Effector CD4-positive, alpha-beta T cell (primary cell): ENCODE measurements around the gene RHBDF1.
A peak's percentile ranks its signal among the peaks of the same experiment; 100 is the strongest.
"Not testable (repeated sequence)": the region's sequence is repeated elsewhere in the genome, so short reads cannot be mapped to it uniquely, and the experiment has no call there.

Source experiments
- DNase-seq: peaks from one replicate; pipeline ENCODE4 v3.0.0-alpha.2; 2020

The RHBDF1 gene

GRCh38 chr16:58491-59439 is 13.7 kb downstream of the RHBDF1 start:
- no peak for DNase-seq

GRCh38 chr16:57711-58110 is 14.7 kb downstream of the RHBDF1 start:
- DNase-seq, result no peak

DNA sequence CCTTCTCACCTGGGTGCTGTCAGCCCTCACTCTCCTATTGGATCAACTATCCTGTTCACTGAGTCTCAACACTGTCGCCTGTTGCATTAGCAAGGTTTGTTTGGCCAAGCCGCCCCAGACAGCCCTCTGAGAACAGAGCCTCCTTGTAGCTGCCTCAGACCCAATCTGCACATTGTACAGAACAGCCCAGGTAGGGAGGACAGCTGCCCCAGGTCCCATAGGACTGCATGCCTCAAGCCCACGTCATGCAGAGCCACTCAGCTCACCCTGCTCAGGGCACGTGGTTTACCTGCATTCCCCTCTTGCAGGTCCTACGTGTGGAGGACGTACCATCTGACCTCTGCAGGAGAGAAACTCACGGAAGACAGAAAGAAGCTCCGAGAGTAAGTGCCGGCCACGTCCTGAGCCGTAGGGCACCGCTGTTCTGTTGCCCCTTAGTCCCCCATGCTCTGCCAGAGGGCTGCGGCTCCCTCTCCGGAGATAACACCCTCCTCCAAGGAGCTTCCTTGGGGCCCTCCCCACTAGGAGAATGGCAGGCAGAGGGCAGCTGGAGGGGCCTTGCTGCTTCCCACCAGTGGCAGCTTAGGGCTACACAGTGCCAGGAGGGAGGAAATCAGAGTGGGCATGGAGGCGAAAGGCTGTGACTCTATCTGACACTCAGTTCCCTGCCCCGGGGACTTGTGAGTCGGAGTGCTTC is 16.1 kb downstream of the RHBDF1 start:
- no peak for DNase-seq

DNA sequence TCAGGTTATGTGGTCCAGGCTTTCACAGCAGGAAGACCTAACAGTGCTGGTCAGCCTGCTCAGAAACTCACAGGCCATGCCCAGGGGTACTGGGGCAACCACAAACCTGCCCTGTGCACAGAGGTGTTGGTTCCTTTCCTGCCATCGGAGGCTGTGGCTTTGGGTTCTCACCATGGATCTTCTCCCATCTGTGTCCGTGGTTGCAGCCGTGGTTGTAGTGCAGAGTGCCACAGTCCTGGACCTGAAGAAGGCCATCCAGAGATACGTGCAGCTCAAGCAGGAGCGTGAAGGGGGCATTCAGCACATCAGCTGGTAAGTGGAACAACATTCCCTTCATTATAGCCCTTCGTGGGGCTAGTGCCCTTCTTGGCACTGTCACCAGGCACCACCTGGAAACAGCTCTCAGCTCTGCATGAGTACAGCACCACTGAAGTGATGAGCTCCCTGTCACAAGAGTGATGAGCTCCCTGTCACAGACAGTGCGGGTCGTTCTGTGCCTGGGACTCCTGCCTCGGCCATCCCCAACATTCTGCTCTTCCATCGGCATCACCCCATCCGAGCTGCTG is 16.8 kb downstream of the RHBDF1 start:
- no peak for DNase-seq

DNA sequence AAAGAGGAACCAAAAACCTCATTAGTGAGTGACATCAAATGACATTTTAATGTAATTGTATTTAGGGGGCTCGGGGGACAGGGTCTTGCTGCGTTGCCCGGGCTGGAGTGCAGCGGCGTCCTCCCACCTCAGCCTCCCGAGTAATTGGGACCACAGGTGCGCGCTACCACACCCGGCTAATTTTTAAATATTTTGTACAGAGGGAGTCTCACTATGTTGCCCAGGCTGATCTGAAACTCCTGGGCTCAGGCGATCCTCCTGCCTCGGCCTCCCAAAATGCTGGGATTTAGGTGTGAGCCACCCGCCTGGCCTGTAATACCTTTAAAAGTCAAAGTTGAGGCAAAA is 18.2 kb downstream of the RHBDF1 start:
- no peak for DNase-seq

- peak; percentile 98 for DNase-seq
These were observed 18.8 kb downstream of the RHBDF1 start, which contains the start of the genes POLR3K and SNRNP25 for GRCh38 chr16:53346-54236. Gene POLR3K, minus strand, starts transcription at chr16:53608. Its CDS starts 22 bp downstream, at chr16:53586. Gene SNRNP25, plus strand, starts transcription at chr16:53828. Its CDS starts 189 bp downstream, at chr16:54017.

DNA sequence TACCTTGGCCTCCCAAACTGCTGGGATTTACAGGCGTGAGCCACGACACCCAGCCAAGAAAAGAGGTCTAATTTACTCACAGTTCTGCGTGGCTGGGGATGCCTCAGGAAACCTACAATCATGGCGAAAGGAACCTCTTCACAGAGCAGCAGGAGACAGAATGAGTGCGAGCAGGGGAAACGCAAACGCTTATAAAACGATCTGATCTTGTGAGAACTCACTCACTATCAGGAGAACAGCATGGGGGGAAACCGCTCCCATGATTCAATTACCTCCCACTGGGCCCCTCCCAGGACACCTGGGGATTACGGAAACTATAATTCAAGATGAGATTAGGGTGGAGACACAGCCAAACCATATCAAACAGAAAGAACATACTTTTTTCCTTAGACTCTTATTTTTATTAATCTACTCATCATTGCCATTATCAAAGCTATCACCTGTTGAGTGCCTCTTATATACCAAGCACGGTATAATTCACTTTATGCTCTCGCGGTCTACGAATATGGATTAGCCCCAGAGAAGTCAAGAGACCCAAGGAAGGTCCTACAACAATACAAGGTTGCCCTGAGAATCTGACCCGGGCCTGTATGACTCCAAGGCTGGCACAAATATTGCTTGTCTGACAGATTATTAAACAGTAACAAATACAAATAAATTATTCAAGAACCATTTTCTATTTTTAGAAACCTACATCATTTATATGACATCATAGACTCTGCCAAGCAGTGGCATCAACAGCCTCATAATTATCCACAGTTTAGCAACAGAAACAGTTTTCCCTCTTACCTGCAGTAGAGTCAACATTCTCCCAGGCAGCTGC is 21.5 kb downstream of the RHBDF1 start:
- no peak for DNase-seq

DNA sequence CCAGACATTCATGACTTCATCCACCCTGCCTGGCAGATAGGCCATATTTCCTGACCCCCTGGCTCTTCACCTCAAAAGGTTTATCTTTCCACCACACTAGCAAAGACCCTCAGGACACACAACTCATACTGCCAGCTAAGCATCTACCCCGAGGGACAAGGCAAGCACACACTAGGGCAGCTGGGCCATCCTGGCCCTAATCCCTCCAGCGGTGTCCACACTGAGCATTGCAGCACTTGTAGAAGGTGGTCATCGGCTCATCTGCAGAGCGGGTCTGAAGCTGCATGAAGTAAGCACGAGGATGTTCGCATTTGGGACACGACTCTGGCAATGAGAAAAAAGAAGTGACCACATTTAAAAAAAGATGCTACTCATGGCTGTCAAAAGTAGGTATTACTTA is 25.2 kb downstream of the RHBDF1 start:
- DNase-seq, result no peak

DNA sequence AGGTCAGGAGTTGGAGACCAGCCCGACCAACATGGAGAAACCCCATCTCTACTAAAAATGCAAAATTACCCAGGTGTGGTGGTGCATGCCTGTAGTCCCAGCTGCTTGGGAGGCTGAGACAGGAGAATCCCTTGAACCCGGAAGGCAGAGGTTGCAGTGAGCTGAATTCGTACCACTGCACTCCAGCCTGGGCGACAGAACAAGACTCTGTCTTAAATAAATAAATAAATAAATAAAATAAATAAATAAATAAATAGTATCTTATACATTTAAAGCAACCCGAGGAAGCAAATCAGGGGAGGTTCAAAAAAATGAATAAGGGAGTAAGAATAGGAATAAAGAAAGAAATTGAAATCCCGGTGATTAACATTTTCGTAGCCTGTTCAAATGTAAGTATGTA is 25.9 kb downstream of the RHBDF1 start:
- not testable (repeated sequence) for DNase-seq

- no peak for DNase-seq
These were observed 27.0 kb downstream of the RHBDF1 start for GRCh38 chr16:45454-45853.

- no peak for DNase-seq
These were observed 27.8 kb downstream of the RHBDF1 start for GRCh38 chr16:44655-45054.

DNA sequence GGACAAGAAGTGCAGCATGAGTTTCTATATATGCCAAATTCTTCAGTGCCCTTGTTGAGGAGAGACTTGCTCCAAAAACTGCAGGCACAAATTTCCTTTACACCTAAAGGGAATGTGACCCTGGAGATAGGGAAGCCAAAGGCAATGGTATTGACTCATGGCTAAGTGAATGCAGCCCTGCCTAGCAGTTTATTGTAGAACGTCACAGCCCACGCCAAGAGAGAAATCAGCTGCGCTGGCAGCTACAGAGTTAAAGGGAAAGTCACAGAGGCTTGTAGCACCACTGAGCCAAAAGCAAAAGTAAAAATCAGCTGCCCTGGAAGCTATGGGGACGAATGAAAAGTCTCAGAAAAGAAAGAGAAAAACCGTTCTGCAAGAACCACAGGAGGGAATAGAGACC is 29.1 kb downstream of the RHBDF1 start:
- DNase-seq, result no peak

- no peak for DNase-seq
These were observed 29.7 kb downstream of the RHBDF1 start for GRCh38 chr16:42691-43090.

- DNase-seq, result no peak
These were observed 30.4 kb downstream of the RHBDF1 start for GRCh38 chr16:42069-42457.

- no peak for DNase-seq
These were observed 30.9 kb downstream of the RHBDF1 start for GRCh38 chr16:41439-42068.

- DNase-seq, result peak; percentile 18
These were observed 33.2 kb downstream of the RHBDF1 start for GRCh38 chr16:38941-39892.

DNA sequence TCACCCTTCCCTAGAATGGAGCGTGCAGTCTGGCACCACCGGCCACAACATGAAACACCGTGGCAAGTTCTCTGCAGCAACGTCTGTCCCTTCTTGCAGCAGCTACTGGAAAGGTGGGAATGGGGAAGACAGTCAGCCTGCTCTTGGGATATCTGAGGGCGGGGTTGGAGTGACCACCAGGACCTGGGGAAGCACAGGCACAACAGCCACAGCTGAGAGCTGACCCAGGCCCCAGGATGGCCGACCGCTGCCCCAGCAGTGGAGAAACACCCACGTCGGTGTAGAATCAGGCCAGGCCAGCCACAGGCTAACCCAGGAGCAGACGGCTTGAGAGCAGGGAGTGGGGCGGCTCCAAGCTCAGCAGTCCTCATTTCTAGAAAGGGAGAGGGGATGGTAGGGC is 34.2 kb downstream of the RHBDF1 start:
- DNase-seq, result not testable (repeated sequence)

DNA sequence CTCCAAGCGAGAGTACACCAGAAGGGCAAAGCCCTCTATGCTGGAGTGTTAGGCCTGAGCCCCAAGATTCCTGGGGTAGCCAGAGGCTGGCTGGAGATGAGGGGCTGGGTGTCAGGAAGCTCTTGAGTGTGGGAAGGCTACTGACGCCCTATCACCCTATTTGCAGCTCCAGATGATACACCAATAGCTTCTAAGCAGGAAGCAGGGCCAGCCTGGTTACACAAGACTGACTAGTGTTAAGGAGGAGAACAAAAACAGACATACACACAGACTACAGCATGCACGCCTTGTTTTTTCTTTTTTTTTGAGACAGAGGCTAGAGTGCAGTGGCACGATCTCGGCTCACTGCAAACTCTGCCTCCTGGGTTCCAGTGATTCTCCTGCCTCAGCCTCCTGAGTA is 34.9 kb downstream of the RHBDF1 start:
- DNase-seq, result no peak

GRCh38 chr16:36336-36984 is 36.0 kb downstream of the RHBDF1 start:
- no peak for DNase-seq
